Mucosa of descending colon (tissue), 3 donors: Measurements from ENCODE around the gene SASH1. TPM values are rescaled to one million over a fixed set of nuclear protein-coding genes. Genes with fewer than 3 reads are reported as not detected.
A peak's percentile ranks its signal among the peaks of the same experiment; 100 is the strongest.

Experiments used
- ATAC-seq: fragments of 200-7000 bp; cut with Tn5 transposase; one replicate; pipeline ENCODE4 v1.9.1; 2020; ENCODE audit warnings: mild to moderate bottlenecking, moderate library complexity
- DNase-seq, 3 donors: peaks; one replicate each; pipeline ENCODE4 v3.0.0-alpha.2; 2020
- H3K36me3 ChIP-seq: fragments of 200-600 bp; one replicate; pipeline ENCODE4 v1.8.0; 2021; ENCODE audit warnings: low read depth, mild to moderate bottlenecking
- H3K4me1 ChIP-seq: fragments of 200-600 bp; one replicate; pipeline ENCODE4 v1.8.0; 2021; ENCODE audit warnings: low read depth, mild to moderate bottlenecking
- H3K4me3 ChIP-seq: fragments of 200-600 bp; one replicate; pipeline ENCODE4 v1.8.0; 2021; ENCODE audit warnings: mild to moderate bottlenecking
- H3K9me3 ChIP-seq: fragments of 200-600 bp; one replicate; pipeline ENCODE4 v1.8.0; 2021; ENCODE audit warnings: mild to moderate bottlenecking
- intact Hi-C, 2 donors: fragments of 100-400 bp; cut with DNase I in 1 of 2; cut with micrococcal nuclease in 1 of 2; formaldehyde crosslinking; loops; one replicate each; pipeline versions ENCODE4 v1.11.0 to v1.11.1; 2022; cut with DNase I, micrococcal nuclease
- total RNA-seq, 3 donors: library from RNA; stranded (reverse); fragmentation: NEBNext Ultra II Directional in 2 of 3; extraction: Animal tissue kit (Norgen Biotek cat#: 25700) in 2 of 3; gene quantifications; one replicate each; pipeline versions ENCODE4 v1.2.1 to v1.2.4, GENCODE V29; 2021 to 2023
- TF ChIP-seq, protein P1 (sequence below): fragments of 200-600 bp; IDR thresholded peaks from one replicate; pipeline ENCODE4 v1.8.0; 2022; ENCODE audit warnings: antibody characterized with exemption, mild to moderate bottlenecking
- donor health status: DM: no; HTN: no; CAD: no; lungs with moderate emphysema.
- donor health status: DM: no; HTN: no; CAD: no.
- donor health status: DM: no; HTN: yes; CAD: no.

The SASH1 gene
- total RNA-seq, 3 donors from 2014 or later: 20.5 to 47.3 (median 22.9) TPM

DNA sequence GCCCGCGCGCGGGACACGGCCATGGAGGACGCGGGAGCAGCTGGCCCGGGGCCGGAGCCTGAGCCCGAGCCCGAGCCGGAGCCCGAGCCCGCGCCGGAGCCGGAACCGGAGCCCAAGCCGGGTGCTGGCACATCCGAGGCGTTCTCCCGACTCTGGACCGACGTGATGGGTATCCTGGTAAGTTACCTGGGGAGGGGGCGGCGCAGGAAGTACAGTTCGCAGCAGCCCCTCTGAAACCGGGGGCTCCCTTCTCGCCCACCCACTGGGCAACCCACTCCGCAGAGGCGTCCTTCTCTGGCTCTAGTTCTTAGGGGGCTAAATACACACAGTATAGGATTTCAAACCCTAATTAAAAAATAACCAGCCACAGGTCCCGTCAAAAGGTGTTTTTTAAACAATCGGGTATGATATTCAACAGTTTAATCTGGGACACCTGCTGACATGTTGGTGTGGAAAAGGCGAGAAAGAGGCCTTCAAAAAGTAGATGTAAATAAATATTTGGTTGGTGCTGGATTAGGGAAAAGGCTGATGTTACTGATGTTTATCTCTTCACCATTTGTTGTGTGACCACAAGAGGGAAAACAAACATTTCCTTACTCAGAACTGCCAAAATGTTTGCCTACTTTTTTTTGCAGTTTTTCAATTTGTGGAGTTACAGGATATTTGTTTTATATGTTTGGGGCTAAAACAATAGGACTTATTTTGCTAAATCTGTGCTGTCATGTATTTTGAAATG is 577 bp downstream of the SASH1 start:
- DNase-seq (peak in 2 of 3 donors; percentile 32 to 55), ATAC-seq (no peak)
- peak overlapping the region; percentile 23 for H3K4me3 ChIP-seq
- intact Hi-C loops: no loop called here
- peaks cover 4% of the 10 kb centered on the region for H3K36me3 ChIP-seq
- H3K4me1 ChIP-seq: peaks cover 10% of the 10 kb centered on the region
- TF ChIP-seq, protein P1, sequence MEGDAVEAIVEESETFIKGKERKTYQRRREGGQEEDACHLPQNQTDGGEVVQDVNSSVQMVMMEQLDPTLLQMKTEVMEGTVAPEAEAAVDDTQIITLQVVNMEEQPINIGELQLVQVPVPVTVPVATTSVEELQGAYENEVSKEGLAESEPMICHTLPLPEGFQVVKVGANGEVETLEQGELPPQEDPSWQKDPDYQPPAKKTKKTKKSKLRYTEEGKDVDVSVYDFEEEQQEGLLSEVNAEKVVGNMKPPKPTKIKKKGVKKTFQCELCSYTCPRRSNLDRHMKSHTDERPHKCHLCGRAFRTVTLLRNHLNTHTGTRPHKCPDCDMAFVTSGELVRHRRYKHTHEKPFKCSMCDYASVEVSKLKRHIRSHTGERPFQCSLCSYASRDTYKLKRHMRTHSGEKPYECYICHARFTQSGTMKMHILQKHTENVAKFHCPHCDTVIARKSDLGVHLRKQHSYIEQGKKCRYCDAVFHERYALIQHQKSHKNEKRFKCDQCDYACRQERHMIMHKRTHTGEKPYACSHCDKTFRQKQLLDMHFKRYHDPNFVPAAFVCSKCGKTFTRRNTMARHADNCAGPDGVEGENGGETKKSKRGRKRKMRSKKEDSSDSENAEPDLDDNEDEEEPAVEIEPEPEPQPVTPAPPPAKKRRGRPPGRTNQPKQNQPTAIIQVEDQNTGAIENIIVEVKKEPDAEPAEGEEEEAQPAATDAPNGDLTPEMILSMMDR: no peak
- no peaks in the 10 kb centered on the region for H3K9me3 ChIP-seq

DNA sequence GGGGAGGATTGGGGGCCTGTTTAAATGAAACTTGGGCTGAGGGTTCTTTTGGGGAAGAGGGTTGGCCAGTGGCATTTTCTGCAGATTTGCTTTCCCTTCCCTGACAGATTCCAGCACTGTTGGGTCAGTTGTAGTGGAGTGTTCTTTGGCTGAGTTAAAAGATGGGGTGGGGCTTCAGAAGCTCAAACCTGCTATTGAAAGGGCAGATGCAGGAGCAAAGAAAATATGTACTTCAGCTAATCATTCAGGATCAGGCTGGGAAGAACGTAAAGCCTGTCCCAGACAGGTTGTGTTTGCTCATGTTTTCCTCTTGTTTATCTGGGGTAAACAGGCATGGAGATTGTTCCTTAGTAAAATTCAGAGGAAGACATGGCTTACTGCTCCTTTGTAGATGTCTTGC is 2.5 kb downstream of the SASH1 start:
- ATAC-seq (no peak), DNase-seq (peak in 1 of 3 donors; percentile 6)
- H3K36me3 ChIP-seq: peaks cover 4% of the 10 kb centered on the region
- peaks cover 10% of the 10 kb centered on the region for H3K4me1 ChIP-seq
- TF ChIP-seq, protein P1: no peak
- H3K4me3 ChIP-seq: no peak overlapping the region
- intact Hi-C loops: no loop called here
- no peaks in the 10 kb centered on the region for H3K9me3 ChIP-seq

DNA sequence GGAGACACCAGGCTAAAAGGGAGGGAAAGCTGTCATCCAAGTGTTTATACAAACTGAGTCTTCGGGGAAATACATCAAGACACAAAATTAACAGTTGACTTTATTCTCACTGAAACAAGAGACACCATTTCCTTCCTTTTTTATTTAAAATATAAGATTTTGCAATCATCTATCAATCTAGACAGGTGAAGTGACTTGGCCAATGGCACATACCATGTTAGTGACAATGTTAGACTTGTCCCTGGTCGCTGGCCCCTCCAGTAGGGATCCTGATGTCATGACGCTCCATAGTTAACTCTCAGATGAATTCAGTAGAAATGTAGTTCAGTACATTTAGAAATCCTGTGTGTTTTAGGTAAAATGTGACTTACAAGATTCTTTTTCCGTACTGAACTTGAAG is 2.9 kb downstream of the SASH1 start:
- peaks cover 4% of the 10 kb centered on the region for H3K36me3 ChIP-seq
- H3K4me1 ChIP-seq: peaks cover 10% of the 10 kb centered on the region
- DNase-seq: no peak
- intact Hi-C loops: no loop called here
- TF ChIP-seq, protein P1: no peak
- ATAC-seq: no peak
- no peaks in the 10 kb centered on the region for H3K9me3 ChIP-seq
- no peak overlapping the region for H3K4me3 ChIP-seq

DNA sequence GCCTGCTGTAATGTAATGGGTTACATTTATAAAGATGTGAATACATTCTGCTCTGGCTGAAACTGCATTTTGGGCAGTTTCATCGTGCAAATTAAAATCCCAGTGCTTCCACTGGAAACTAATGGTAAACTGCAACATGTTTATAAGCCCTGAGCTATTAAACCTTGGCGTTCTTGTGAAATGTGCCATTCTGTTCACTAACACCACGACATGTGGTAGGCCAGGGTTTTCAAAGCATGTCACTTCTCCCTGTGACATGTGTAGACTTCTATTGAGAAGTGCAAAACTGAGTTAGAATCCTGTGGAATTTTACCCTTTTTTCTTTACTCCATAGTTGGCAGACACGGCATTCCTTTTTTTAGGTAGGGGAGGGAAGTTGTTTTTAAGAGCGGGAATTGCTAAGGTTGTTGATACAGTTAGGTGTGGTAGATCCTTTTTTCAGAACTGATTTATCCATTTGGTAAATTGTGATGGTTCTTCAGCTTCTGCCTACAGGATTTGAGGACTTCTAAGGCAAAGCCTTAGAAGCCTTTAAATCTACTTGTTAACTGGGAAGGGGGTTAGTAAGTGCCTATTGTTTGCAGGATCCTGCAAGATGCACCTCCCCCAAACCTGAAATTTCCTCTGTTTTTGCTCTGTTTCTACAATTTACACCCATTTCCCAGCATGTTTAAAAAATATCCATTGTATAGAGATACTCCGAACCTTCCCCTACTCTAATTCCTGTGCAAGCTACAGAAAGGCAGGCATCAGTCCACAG is 4.2 kb downstream of the SASH1 start:
- TF ChIP-seq, protein P1: no peak
- H3K4me3 ChIP-seq: no peak overlapping the region

DNA sequence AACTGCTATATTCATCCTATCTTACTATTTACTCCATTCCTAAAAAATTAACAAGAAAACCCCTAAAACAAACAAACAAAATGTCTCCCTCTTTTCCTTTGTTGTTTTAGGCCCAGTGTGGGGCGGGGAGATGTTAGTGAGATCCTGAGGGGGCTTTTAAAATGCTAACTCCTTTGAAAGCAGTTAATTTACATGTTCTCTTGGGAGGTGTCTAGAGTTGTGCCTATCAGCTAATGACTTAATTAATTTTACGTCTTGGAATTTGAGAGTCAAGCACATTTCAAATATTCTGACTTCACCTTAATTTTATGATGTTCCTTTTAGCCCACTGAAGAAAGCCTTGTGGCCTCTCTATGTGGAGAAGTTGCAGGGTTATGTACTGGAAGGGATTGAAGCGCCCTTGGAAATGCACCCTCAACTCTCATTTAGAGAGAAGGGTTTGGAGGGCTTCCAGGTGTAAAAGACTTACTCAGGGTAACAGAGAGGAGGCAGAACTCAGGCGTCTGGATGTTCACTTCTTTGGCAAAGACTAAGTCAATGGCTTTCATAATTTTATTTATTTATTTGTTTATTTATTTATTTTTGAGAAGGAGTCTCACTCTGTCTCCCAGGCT is 4.9 kb downstream of the SASH1 start:
- H3K36me3 ChIP-seq: no peaks in the 10 kb centered on the region
- peaks cover 3% of the 10 kb centered on the region for H3K4me1 ChIP-seq
- intact Hi-C loops: no loop called here
- ATAC-seq: no peak
- H3K4me3 ChIP-seq: no peak overlapping the region
- no peaks in the 10 kb centered on the region for H3K9me3 ChIP-seq
- TF ChIP-seq, protein P1: no peak
- no peak for DNase-seq

More for the DNA sequence above, 4.2 kb downstream of the SASH1 start:
- Histone ChIP-seq H3K9me3 (no peaks in the 10 kb centered on the region), H3K36me3 (peaks cover 4% of the 10 kb centered on the region), H3K4me1 (peaks cover 5% of the 10 kb centered on the region)
- ATAC-seq (no peak), DNase-seq (no peak)
- intact Hi-C loops: no loop called here
